ENCODE data around the gene NCKAP5.

NCKAP5 gene

GRCh38 chr2:133438026-133438425, 130.2 kb downstream of the NCKAP5 start:
- H3K27me3 ChIP-seq (ENCODE audit: insufficient read depth, poor library complexity, severe bottlenecking): no peaks in the 10 kb centered on the region
- H3K4me3 ChIP-seq (replicated peaks; ENCODE audit: insufficient read depth, low read length): no peak overlapping the region
- no peak overlapping the region for H3K27ac ChIP-seq (replicated peaks)
- no peak for DNase-seq (ENCODE audit: low read depth in 1 of 2, low spot score in 1 of 2)
- TF ChIP-seq, protein P1, sequence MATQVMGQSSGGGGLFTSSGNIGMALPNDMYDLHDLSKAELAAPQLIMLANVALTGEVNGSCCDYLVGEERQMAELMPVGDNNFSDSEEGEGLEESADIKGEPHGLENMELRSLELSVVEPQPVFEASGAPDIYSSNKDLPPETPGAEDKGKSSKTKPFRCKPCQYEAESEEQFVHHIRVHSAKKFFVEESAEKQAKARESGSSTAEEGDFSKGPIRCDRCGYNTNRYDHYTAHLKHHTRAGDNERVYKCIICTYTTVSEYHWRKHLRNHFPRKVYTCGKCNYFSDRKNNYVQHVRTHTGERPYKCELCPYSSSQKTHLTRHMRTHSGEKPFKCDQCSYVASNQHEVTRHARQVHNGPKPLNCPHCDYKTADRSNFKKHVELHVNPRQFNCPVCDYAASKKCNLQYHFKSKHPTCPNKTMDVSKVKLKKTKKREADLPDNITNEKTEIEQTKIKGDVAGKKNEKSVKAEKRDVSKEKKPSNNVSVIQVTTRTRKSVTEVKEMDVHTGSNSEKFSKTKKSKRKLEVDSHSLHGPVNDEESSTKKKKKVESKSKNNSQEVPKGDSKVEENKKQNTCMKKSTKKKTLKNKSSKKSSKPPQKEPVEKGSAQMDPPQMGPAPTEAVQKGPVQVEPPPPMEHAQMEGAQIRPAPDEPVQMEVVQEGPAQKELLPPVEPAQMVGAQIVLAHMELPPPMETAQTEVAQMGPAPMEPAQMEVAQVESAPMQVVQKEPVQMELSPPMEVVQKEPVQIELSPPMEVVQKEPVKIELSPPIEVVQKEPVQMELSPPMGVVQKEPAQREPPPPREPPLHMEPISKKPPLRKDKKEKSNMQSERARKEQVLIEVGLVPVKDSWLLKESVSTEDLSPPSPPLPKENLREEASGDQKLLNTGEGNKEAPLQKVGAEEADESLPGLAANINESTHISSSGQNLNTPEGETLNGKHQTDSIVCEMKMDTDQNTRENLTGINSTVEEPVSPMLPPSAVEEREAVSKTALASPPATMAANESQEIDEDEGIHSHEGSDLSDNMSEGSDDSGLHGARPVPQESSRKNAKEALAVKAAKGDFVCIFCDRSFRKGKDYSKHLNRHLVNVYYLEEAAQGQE (IDR thresholded peaks at IDR 0.05; ENCODE audit: insufficient replicate concordance, low read depth): no peak
- TF ChIP-seq GABPA (IDR thresholded peaks at IDR 0.05; ENCODE audit: low read depth) (no peak), POLR2AphosphoS5 (IDR thresholded peaks at IDR 0.05; ENCODE audit: low read depth) (no peak), SPI1 (IDR thresholded peaks at IDR 0.05; ENCODE audit: borderline replicate concordance, low read depth) (no peak)
- TF ChIP-seq, protein P2, sequence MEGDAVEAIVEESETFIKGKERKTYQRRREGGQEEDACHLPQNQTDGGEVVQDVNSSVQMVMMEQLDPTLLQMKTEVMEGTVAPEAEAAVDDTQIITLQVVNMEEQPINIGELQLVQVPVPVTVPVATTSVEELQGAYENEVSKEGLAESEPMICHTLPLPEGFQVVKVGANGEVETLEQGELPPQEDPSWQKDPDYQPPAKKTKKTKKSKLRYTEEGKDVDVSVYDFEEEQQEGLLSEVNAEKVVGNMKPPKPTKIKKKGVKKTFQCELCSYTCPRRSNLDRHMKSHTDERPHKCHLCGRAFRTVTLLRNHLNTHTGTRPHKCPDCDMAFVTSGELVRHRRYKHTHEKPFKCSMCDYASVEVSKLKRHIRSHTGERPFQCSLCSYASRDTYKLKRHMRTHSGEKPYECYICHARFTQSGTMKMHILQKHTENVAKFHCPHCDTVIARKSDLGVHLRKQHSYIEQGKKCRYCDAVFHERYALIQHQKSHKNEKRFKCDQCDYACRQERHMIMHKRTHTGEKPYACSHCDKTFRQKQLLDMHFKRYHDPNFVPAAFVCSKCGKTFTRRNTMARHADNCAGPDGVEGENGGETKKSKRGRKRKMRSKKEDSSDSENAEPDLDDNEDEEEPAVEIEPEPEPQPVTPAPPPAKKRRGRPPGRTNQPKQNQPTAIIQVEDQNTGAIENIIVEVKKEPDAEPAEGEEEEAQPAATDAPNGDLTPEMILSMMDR (IDR thresholded peaks at IDR 0.05; ENCODE audit: insufficient read depth, low read length): no peak

DNA sequence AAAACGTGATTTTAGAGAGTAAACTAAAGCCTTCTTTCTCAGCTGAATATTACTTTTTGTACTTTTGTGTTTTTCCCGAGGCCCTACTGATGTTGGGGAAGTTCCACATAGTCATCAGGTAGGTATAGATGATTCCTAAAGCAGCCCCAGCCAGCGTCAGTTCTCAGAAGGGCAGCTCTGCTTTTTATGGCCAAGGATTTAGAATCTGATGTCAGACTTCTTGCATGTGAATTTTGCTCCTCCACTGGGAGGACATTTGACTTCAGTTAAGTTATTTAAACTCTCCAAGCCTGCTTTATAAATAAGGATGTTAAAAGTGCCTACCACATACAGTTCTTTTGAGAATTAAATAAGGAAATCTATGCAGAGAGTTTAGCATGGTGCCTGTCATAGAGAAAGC, 130.8 kb downstream of the NCKAP5 start:
- DNase-seq (ENCODE audit: low read depth in 1 of 2, low spot score in 1 of 2): no peak
- no peak overlapping the region for H3K4me3 ChIP-seq (replicated peaks; ENCODE audit: insufficient read depth, low read length)
- H3K27me3 ChIP-seq (ENCODE audit: insufficient read depth, poor library complexity, severe bottlenecking): no peaks in the 10 kb centered on the region
- TF ChIP-seq SPI1 (IDR thresholded peaks at IDR 0.05; ENCODE audit: borderline replicate concordance, low read depth): no peak
- TF ChIP-seq, protein P2 (IDR thresholded peaks at IDR 0.05; ENCODE audit: insufficient read depth, low read length): no peak
- TF ChIP-seq, protein P1 (IDR thresholded peaks at IDR 0.05; ENCODE audit: insufficient replicate concordance, low read depth): no peak
- H3K27ac ChIP-seq (replicated peaks): no peak overlapping the region

GRCh38 chr2:133434959-133435668, 133.1 kb downstream of the NCKAP5 start:
- Histone ChIP-seq H3K27ac (replicated peaks) (no peak overlapping the region), H3K27me3 (ENCODE audit: insufficient read depth, poor library complexity, severe bottlenecking) (no peaks in the 10 kb centered on the region), H3K4me3 (replicated peaks; ENCODE audit: insufficient read depth, low read length) (no peak overlapping the region)
- TF ChIP-seq, protein P1 (IDR thresholded peaks at IDR 0.05; ENCODE audit: insufficient replicate concordance, low read depth): no peak
- TF ChIP-seq GABPA (IDR thresholded peaks at IDR 0.05; ENCODE audit: low read depth): no peak
- TF ChIP-seq, protein P2 (IDR thresholded peaks at IDR 0.05; ENCODE audit: insufficient read depth, low read length): no peak
- no peak for TF ChIP-seq SPI1 (IDR thresholded peaks at IDR 0.05; ENCODE audit: borderline replicate concordance, low read depth)
- TF ChIP-seq POLR2AphosphoS5 (IDR thresholded peaks at IDR 0.05; ENCODE audit: low read depth): no peak
- DNase-seq (ENCODE audit: low read depth in 1 of 2, low spot score in 1 of 2): no peak

Measured in HL-60 (cell line).